Measurements from ENCODE around the gene ANKRD53.

ANKRD53 gene

GRCh38 chr2:70936165-70936978 lies 42.1 kb upstream of the ANKRD53 start:
- no peaks in the 10 kb centered on the region for H4K20me1 ChIP-seq (ENCODE audit: control insufficient read depth, insufficient read depth, low read depth, low read length)
- H3K4me2 ChIP-seq (ENCODE audit: low read length): no peak overlapping the region
- no peak overlapping the region for H3K4me3 ChIP-seq (ENCODE audit: low read length)
- peaks cover 10% of the 10 kb centered on the region for H3K27me3 ChIP-seq (ENCODE audit: control insufficient read depth, low read length)
- H3K9me3 ChIP-seq (ENCODE audit: control insufficient read depth, insufficient read depth, low read length): no peaks in the 10 kb centered on the region
- no peaks in the 10 kb centered on the region for H3K36me3 ChIP-seq (ENCODE audit: control insufficient read depth, low read length)
- H3K79me2 ChIP-seq (ENCODE audit: control insufficient read depth, low read length): no peaks in the 10 kb centered on the region
- H3K9me2 ChIP-seq (replicated peaks; ENCODE audit: control insufficient read depth, low read length): no peaks in the 10 kb centered on the region
- no peaks in the 10 kb centered on the region for H3K4me1 ChIP-seq (ENCODE audit: control insufficient read depth, low read length)
- H3F3A ChIP-seq (ENCODE audit: control insufficient read depth, insufficient read depth): no peaks in the 10 kb centered on the region
- no peak overlapping the region for H3K27ac ChIP-seq (ENCODE audit: low read depth, low read length)
- TF ChIP-seq, protein P1, sequence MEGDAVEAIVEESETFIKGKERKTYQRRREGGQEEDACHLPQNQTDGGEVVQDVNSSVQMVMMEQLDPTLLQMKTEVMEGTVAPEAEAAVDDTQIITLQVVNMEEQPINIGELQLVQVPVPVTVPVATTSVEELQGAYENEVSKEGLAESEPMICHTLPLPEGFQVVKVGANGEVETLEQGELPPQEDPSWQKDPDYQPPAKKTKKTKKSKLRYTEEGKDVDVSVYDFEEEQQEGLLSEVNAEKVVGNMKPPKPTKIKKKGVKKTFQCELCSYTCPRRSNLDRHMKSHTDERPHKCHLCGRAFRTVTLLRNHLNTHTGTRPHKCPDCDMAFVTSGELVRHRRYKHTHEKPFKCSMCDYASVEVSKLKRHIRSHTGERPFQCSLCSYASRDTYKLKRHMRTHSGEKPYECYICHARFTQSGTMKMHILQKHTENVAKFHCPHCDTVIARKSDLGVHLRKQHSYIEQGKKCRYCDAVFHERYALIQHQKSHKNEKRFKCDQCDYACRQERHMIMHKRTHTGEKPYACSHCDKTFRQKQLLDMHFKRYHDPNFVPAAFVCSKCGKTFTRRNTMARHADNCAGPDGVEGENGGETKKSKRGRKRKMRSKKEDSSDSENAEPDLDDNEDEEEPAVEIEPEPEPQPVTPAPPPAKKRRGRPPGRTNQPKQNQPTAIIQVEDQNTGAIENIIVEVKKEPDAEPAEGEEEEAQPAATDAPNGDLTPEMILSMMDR (IDR thresholded peaks at IDR 0.05; ENCODE audit: low read depth, low read length, poor library complexity, severe bottlenecking): no peak
- TF ChIP-seq EZH2phosphoT487 (IDR thresholded peaks at IDR 0.05; ENCODE audit: borderline replicate concordance, low read length): no peak

DNA sequence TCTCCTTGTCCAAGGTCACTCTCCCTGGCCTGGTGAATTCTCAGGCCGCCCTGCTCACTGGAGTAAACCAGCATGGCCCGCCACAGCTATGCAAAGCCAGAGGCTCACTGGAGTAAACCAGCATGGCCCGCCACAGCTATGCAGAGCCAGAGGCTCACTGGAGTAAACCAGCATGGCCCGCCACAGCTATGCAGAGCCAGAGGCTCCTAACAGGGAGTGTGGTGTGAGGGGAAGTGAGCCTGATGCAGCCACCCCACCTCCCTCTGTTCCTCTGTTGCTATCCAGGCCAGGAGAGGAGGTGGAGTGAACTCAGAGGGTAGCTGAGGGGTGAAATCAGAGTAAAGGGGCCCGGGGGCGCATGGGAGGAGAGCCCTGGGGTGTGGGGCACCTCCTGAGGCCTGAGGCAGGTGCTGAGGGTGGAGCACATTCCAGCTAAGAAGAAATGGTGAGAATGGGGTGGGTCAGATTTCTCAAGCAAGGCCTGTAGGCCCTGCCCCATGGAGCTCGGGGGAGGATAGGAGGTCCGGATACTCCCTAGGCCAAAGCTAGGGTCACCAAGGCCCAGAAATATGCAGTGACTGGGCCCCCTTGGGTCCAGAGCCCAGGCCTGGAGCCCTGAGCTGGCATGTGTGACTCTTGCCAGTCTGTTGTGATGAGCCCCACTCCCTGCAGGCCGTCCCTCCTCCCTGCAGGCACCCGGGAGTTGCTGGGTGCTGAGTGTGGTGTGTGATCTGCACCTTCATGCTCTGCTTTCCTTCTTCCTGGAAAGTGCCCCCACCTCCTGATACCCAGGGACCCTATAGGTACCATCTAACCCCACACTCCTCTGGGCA lies 41.2 kb upstream of the ANKRD53 start:
- Histone ChIP-seq H3K27me3 (ENCODE audit: control insufficient read depth, low read length) (peaks cover 10% of the 10 kb centered on the region), H3K27ac (ENCODE audit: low read depth, low read length) (no peak overlapping the region), H4K20me1 (ENCODE audit: control insufficient read depth, insufficient read depth, low read depth, low read length) (no peaks in the 10 kb centered on the region), H3F3A (ENCODE audit: control insufficient read depth, insufficient read depth) (no peaks in the 10 kb centered on the region), H3K4me3 (ENCODE audit: low read length) (no peak overlapping the region), H3K9me3 (ENCODE audit: control insufficient read depth, insufficient read depth, low read length) (no peaks in the 10 kb centered on the region), H3K4me1 (ENCODE audit: control insufficient read depth, low read length) (no peaks in the 10 kb centered on the region), H3K9me2 (replicated peaks; ENCODE audit: control insufficient read depth, low read length) (no peaks in the 10 kb centered on the region), H3K4me2 (ENCODE audit: low read length) (no peak overlapping the region), H3K36me3 (ENCODE audit: control insufficient read depth, low read length) (no peaks in the 10 kb centered on the region), H3K79me2 (ENCODE audit: control insufficient read depth, low read length) (no peaks in the 10 kb centered on the region)
- TF ChIP-seq EZH2phosphoT487 (IDR thresholded peaks at IDR 0.05; ENCODE audit: borderline replicate concordance, low read length): no peak
- TF ChIP-seq, protein P1 (IDR thresholded peaks at IDR 0.05; ENCODE audit: low read depth, low read length, poor library complexity, severe bottlenecking): no peak

DNA sequence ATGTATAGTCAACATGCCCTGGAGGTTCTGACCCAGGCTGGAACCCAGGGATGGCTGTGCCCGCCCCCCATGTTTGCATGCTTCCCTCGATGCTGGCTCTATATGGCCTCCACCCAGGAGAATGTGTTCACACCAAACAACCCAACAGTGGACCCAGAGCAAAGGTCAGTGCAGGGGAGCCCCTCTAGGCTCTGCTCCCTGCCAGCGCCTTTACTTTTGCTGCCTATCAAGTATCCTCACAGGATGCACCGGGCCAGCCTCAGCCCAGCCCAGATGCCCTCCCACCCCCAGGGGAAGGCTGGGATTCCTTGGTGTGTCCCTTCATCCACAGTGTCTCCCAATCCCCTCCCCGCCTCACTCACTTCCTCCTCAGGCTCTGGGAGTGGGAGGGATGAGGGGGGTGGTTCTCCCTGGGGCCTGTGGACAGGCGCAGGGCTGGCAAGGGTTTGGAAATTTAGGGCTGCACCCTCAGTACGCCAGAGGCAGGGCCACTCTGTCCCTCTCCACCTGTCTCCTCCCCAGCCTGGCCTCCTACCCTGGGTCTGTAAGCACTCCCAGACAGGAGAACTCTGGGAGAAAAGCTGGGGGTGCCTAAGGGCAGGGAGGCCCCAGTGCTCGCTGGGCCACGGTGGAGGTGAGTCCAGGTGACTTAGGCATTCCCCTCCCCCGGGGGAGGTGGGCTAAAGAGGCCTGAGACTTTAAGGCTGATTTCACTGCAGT lies 40.4 kb upstream of the ANKRD53 start:
- no peak for TF ChIP-seq EZH2phosphoT487 (IDR thresholded peaks at IDR 0.05; ENCODE audit: borderline replicate concordance, low read length)
- TF ChIP-seq, protein P1 (IDR thresholded peaks at IDR 0.05; ENCODE audit: low read depth, low read length, poor library complexity, severe bottlenecking): no peak
- no peak overlapping the region for H3K4me3 ChIP-seq (ENCODE audit: low read length)
- H3K27ac ChIP-seq (ENCODE audit: low read depth, low read length): no peak overlapping the region
- H3K9me2 ChIP-seq (replicated peaks; ENCODE audit: control insufficient read depth, low read length): no peaks in the 10 kb centered on the region
- no peaks in the 10 kb centered on the region for H3K79me2 ChIP-seq (ENCODE audit: control insufficient read depth, low read length)
- H3K4me2 ChIP-seq (ENCODE audit: low read length): no peak overlapping the region
- no peaks in the 10 kb centered on the region for H4K20me1 ChIP-seq (ENCODE audit: control insufficient read depth, insufficient read depth, low read depth, low read length)
- no peaks in the 10 kb centered on the region for H3K9me3 ChIP-seq (ENCODE audit: control insufficient read depth, insufficient read depth, low read length)
- no peaks in the 10 kb centered on the region for H3F3A ChIP-seq (ENCODE audit: control insufficient read depth, insufficient read depth)
- H3K4me1 ChIP-seq (ENCODE audit: control insufficient read depth, low read length): no peaks in the 10 kb centered on the region
- H3K36me3 ChIP-seq (ENCODE audit: control insufficient read depth, low read length): no peaks in the 10 kb centered on the region
- H3K27me3 ChIP-seq (ENCODE audit: control insufficient read depth, low read length): peaks cover 10% of the 10 kb centered on the region

Measured in DOHH2 (cell line).